ENCODE data around the gene S100A1. TPM values are rescaled to one million over a fixed set of nuclear protein-coding genes. Genes with fewer than 3 reads are reported as not detected.

Gene S100A1
- total and polyA plus RNA-seq, 2 experiments from 2014 or later, result 1.3 to 2.7 TPM

- H3K4me1 ChIP-seq (ENCODE audit: insufficient read depth), result peaks cover 37% of the 10 kb centered on the region
These were observed 18.7 kb upstream of the S100A1 start for GRCh38 chr1:153609585-153609907.

GRCh38 chr1:153610334-153610733 is 17.9 kb upstream of the S100A1 start:
- DNase-seq (ENCODE audit: low spot score), result no peak
- H3K79me2 ChIP-seq, result peaks cover 34% of the 10 kb centered on the region
- no peaks in the 10 kb centered on the region for H3K27me3 ChIP-seq
- peaks cover 37% of the 10 kb centered on the region for H3K4me1 ChIP-seq (ENCODE audit: insufficient read depth)
- H3K36me3 ChIP-seq (replicated peaks; ENCODE audit: insufficient read depth, low read depth), result no peaks in the 10 kb centered on the region
- TF ChIP-seq EZH2phosphoT487 (IDR thresholded peaks at IDR 0.05; ENCODE audit: low read depth, severe bottlenecking, unreplicated experiment) (no peak), EZH2 (IDR thresholded peaks at IDR 0.05; ENCODE audit: borderline replicate concordance) (no peak), CTCF (IDR thresholded peaks at IDR 0.05; ENCODE audit: poor library complexity) (no peak)
- H4K20me1 ChIP-seq (ENCODE audit: insufficient read depth, poor library complexity, severe bottlenecking), result no peaks in the 10 kb centered on the region
- H3K9me2 ChIP-seq (replicated peaks; ENCODE audit: insufficient read depth), result no peaks in the 10 kb centered on the region
- H2AFZ ChIP-seq, result no peak overlapping the region
- H3K9me3 ChIP-seq (ENCODE audit: low read depth), result no peaks in the 10 kb centered on the region
- peak overlapping the region; percentile 93 for H3K27ac ChIP-seq
- peak overlapping the region; percentile 76 for H3K4me2 ChIP-seq
- WGBS (ENCODE audit: low lambda C conversion rate, missing lambda C conversion rate), result 49% methylated on average over 4 of the region's 4 CpGs
- H3K4me3 ChIP-seq, result no peak overlapping the region

More at GRCh38 chr1:153609585-153609907, 18.7 kb upstream of the S100A1 start:
- H3K9me3 ChIP-seq (ENCODE audit: low read depth), result no peaks in the 10 kb centered on the region
- H3K27ac ChIP-seq, result peak overlapping the region; percentile 93
- H4K20me1 ChIP-seq (ENCODE audit: insufficient read depth, poor library complexity, severe bottlenecking), result no peaks in the 10 kb centered on the region
- H3K36me3 ChIP-seq (replicated peaks; ENCODE audit: insufficient read depth, low read depth), result no peaks in the 10 kb centered on the region
- DNase-seq (ENCODE audit: low spot score), result no peak
- peaks cover 34% of the 10 kb centered on the region for H3K79me2 ChIP-seq
- no peak for TF ChIP-seq EZH2phosphoT487 (IDR thresholded peaks at IDR 0.05; ENCODE audit: low read depth, severe bottlenecking, unreplicated experiment)
- TF ChIP-seq CTCF (IDR thresholded peaks at IDR 0.05; ENCODE audit: poor library complexity), result no peak
- TF ChIP-seq EZH2 (IDR thresholded peaks at IDR 0.05; ENCODE audit: borderline replicate concordance), result no peak
- H3K4me3 ChIP-seq, result no peak overlapping the region
- H3K9me2 ChIP-seq (replicated peaks; ENCODE audit: insufficient read depth), result no peaks in the 10 kb centered on the region
- no peaks in the 10 kb centered on the region for H3K27me3 ChIP-seq
- no peak overlapping the region for H2AFZ ChIP-seq
- whole genome bisulfite sequencing (ENCODE audit: low lambda C conversion rate, missing lambda C conversion rate), result 67% methylated on average over 6 of the region's 6 CpGs
- peak overlapping the region; percentile 69 for H3K4me2 ChIP-seq

- Histone ChIP-seq H3K4me3 (no peak overlapping the region), H3K4me2 (peak overlapping the region; percentile 76), H4K20me1 (ENCODE audit: insufficient read depth, poor library complexity, severe bottlenecking) (no peaks in the 10 kb centered on the region), H3K27ac (peak overlapping the region; percentile 93), H2AFZ (no peak overlapping the region), H3K9me2 (replicated peaks; ENCODE audit: insufficient read depth) (no peaks in the 10 kb centered on the region), H3K4me1 (ENCODE audit: insufficient read depth) (peaks cover 37% of the 10 kb centered on the region), H3K79me2 (peaks cover 34% of the 10 kb centered on the region), H3K9me3 (ENCODE audit: low read depth) (no peaks in the 10 kb centered on the region), H3K36me3 (replicated peaks; ENCODE audit: insufficient read depth, low read depth) (no peaks in the 10 kb centered on the region), H3K27me3 (no peaks in the 10 kb centered on the region)
- no peak for DNase-seq (ENCODE audit: low spot score)
- TF ChIP-seq EZH2phosphoT487 (IDR thresholded peaks at IDR 0.05; ENCODE audit: low read depth, severe bottlenecking, unreplicated experiment), result no peak
- 84% methylated on average over 7 of the region's 7 CpGs for WGBS (ENCODE audit: low lambda C conversion rate, missing lambda C conversion rate)
These were observed 17.4 kb upstream of the S100A1 start for GRCh38 chr1:153610811-153611301.

GRCh38 chr1:153611356-153611755 is 16.9 kb upstream of the S100A1 start:
- H3K36me3 ChIP-seq (replicated peaks; ENCODE audit: insufficient read depth, low read depth), result no peaks in the 10 kb centered on the region
- peaks cover 34% of the 10 kb centered on the region for H3K79me2 ChIP-seq
- DNase-seq (ENCODE audit: low spot score), result no peak
- H3K27me3 ChIP-seq, result no peaks in the 10 kb centered on the region
- TF ChIP-seq EZH2phosphoT487 (IDR thresholded peaks at IDR 0.05; ENCODE audit: low read depth, severe bottlenecking, unreplicated experiment) (no peak), CTCF (IDR thresholded peaks at IDR 0.05; ENCODE audit: poor library complexity) (no peak), EZH2 (IDR thresholded peaks at IDR 0.05; ENCODE audit: borderline replicate concordance) (no peak)
- no peaks in the 10 kb centered on the region for H4K20me1 ChIP-seq (ENCODE audit: insufficient read depth, poor library complexity, severe bottlenecking)
- peak overlapping the region; percentile 90 for H3K27ac ChIP-seq
- no peaks in the 10 kb centered on the region for H3K9me3 ChIP-seq (ENCODE audit: low read depth)
- H3K4me2 ChIP-seq, result peak overlapping the region; percentile 76
- H3K4me3 ChIP-seq, result no peak overlapping the region
- H2AFZ ChIP-seq, result no peak overlapping the region
- no peaks in the 10 kb centered on the region for H3K9me2 ChIP-seq (replicated peaks; ENCODE audit: insufficient read depth)
- peaks cover 41% of the 10 kb centered on the region for H3K4me1 ChIP-seq (ENCODE audit: insufficient read depth)
- WGBS (ENCODE audit: low lambda C conversion rate, missing lambda C conversion rate), result 91% methylated on average over 1 of the region's 1 CpG
